HG03378 (cell line): ENCODE measurements around the gene CERS4.
"Not testable (repeated sequence)": the region's sequence is repeated elsewhere in the genome, so short reads cannot be mapped to it uniquely, and the experiment has no call there.

ENCODE experiments used
- ATAC-seq: cut with Tn5 transposase; IDR thresholded peaks from one replicate; pipeline ENCODE4 v1.9.1; 2021; ENCODE audit warnings: mild to moderate bottlenecking, moderate library complexity; ENCODE audit not compliant: unreplicated experiment

CERS4 gene, protein sequence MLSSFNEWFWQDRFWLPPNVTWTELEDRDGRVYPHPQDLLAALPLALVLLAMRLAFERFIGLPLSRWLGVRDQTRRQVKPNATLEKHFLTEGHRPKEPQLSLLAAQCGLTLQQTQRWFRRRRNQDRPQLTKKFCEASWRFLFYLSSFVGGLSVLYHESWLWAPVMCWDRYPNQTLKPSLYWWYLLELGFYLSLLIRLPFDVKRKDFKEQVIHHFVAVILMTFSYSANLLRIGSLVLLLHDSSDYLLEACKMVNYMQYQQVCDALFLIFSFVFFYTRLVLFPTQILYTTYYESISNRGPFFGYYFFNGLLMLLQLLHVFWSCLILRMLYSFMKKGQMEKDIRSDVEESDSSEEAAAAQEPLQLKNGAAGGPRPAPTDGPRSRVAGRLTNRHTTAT

DNA sequence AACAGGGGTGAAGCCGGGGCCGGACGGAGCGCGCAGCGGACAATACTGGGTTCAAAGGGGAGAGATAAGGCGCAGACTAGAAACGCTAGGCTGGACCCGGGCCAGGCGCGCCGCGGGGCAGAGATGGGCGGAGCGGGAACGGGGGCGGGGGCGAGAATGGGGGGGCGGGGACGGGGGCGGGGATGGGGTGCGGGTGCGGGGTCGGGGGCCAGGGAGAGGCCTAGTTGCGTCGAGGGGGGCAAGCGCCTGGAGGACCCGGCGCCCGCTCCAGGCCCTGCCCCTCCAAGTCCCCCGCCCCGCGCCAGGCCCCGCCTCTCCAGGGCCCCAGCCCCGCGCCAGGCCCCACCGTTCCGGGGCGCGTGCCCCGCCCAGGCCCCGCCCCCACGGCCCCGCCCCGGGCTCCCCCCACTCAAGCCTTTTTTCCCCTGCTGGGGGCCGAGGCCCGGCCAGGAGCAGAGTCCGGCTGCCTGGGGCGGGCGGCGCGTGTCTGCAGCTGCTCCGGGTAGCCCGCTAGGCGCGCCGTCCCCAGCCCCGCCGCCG lies at the start of gene CERS4:
CERS4 (plus strand) TSS at position 449 of the 540 bp plus-strand sequence. CDS start 41,707 bp downstream, outside the sequence.
- no peak for ATAC-seq

DNA sequence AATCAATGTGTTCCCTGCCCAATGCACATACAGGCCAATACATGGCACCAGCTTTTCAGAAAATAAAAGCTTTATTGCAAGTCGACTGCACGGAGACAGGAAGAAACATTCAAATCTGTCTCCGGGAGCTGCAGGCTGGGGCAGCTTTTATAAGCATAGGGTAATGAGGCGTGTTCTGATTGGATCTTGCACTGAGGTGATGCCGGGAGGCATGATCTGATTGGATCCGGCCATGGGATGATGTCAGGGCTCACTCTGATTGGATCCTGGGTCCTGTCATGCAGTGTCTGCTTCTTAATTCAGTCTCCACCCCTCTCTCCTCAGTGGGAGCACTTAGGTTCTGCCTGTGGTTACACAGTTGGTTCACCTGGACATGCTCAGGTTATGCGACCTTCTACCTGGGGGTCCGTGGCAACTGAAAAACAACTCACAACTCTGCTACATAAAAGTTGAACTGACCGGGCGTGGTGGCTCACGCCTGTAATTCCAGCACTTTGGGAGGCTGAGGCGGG lies 48.0 kb upstream of the CERS4 start:
- ATAC-seq, result no peak

DNA sequence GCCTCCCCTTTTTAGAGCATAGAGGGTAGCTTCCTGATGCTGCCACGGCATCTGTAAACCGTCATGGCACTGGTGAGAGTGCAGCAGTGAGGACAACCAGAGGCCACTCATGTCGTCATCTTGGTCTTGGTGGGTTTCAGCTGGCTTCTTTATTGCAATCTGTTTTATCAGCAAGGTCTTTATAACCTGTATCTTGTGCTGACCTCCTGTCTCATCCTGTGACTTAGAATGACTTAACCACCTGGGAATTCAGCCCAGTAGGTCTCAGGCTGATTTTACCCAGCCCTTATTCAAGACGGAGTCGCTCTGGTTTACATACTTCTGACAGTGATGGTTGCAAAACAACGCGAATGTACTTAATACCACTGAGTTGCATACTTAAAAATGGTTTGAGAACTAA lies 45.4 kb upstream of the CERS4 start:
- no peak for ATAC-seq

DNA sequence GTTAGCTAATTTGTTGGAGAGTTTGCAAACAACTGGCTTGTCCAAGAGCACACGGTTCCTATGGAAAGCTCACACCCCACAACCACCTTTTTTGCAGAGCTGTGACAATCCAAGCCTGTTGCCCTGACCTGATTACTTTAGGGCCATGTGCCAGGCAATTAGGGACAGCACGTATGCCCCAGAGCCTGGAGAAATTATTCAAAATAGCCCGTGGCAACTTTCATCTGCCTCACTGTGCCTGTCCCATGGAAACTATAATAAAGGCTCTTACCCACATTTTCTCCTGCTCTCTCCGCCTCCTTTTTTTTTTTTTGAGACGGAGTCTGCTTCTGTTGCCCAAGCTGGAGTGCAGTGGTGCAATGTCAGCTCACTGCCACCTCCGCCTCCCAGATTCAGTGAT lies 41.2 kb upstream of the CERS4 start:
- ATAC-seq, result no peak

DNA sequence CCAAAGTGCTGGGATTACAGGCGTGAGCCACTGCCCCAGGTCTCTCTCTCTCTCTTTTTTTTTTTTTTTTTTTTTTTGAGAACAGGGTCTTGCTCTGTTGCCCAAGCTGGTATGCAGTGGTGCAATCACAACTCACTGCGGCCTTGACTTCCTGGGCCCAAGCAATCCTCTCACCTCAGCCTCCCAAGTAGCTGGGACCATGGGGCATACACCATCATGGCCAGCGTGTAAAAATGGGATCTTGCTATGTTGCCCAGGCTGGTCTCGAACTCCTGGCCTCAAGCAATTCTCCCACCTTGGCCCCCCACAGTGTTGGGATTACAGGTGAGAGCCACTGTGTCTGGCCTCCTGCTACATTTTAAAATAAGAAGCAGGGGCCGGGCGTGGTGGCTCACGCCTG lies 40.6 kb upstream of the CERS4 start:
- ATAC-seq, result no peak

DNA sequence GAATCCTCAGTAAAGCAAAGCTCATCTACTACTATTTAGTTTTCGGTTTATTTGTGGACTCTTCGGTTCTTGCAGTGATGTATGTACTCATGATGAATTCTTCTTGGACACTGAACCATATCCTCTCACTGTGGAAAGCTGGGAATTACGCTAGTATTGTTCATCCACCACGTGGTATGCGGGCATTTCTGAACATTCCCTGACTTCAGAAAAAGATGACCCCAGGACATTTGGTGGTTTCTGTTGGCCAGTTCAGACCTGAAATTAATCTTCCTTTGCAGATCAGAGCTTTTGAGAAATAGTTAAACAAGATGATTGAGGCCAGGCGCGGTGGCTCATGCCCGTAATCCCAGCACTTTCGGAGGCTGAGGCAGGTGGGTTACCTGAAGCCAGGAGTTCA lies 34.5 kb upstream of the CERS4 start:
- no peak for ATAC-seq

DNA sequence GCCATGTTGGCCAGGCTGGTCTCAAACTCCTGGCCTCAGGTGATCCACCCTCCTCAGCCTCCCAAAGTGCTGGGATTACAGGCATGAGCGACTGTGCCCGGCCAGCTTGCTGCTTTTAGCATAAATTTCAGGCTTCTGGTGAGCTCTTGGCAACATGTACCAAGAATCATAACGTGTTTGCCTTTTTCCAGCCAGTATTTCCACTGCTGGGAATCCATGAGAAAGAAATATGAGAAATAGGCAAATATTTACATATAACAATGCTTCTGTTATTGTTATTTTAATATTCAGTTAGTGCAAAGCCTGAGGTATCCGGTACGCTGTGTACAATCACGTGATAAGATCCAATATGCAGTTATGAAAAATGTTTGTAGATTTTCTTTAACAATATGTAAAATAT lies 29.2 kb upstream of the CERS4 start:
- no peak for ATAC-seq

DNA sequence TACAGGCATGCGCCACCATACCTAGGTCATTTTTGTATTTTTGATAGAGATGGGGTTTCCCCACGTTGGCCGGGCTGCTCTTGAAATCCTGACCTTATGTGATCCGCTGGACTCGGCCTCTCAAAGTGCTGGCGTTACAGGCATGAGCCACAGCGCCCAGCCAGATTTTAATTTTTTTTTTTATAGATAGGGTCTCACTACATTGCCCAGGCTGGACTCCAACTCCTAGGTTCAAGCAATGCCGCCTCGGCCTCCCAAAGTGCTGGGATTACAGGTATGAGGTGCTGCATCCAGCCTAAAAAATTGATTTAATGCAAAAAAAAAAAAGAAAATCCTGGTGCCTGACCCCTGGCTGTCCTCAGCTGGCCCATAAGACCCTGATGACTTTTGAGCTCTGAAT lies 24.9 kb upstream of the CERS4 start:
- ATAC-seq, result no peak

DNA sequence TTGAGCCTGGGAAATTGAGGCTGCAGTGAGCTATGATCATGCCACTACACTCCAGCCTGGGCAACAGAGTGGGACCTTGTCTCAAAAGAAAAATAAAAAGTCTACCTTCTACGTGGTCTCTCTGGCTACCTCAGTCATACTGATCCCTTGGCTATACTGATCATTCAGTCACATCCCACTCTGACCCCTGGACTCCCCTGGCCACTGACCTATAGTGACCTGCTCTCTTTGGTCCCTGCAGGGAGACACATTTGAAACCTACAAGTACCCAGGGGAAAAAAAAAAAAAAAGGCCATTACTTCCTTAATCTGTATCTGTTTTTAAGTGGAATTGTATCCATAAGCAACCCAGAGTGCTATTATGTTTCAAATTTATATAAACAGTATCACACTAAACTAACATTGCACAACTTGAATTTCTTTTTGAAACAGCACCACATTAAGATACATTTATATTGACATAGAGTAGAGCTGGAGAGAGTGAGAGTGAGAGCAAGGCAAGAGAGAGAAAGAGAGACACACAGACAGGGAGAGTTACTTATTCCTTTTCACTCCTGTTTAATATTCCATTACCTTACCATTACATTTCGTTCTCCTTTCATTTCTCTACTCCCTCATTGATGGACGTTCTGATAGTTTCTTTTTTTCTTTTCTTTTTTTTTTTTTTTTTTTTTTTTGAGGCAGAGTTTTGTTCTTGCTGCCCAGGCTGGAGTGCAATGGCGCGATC lies 23.7 kb upstream of the CERS4 start:
- no peak for ATAC-seq

DNA sequence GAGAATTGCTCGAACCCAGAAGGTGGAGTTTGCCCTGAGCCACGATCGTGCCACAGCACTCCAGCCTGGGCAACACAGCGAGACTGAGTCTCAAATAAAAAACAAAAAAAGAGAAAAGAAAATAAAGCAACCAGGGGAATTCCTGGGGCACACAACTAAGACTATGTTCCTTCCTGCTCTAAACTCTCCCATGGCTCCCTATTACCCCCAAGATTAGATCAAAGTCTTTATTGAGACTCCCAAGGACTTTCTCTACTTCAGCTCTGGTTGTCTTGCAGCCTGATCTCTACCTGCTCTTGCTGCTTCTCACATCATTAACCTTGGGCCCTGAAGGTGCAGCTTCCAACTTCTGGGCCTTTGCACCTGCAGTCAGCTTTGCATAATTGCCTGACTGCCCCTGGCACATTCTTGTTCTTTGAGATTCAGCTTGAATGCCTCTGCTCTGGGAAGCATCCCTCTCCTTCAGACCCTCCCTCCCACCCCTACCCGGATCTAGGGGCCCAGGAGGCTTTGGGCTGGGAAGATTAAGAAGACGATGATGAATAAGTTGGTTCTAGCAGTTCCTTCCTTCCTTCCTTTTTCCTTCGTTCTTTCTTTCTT lies 16.8 kb upstream of the CERS4 start:
- ATAC-seq, result no peak

DNA sequence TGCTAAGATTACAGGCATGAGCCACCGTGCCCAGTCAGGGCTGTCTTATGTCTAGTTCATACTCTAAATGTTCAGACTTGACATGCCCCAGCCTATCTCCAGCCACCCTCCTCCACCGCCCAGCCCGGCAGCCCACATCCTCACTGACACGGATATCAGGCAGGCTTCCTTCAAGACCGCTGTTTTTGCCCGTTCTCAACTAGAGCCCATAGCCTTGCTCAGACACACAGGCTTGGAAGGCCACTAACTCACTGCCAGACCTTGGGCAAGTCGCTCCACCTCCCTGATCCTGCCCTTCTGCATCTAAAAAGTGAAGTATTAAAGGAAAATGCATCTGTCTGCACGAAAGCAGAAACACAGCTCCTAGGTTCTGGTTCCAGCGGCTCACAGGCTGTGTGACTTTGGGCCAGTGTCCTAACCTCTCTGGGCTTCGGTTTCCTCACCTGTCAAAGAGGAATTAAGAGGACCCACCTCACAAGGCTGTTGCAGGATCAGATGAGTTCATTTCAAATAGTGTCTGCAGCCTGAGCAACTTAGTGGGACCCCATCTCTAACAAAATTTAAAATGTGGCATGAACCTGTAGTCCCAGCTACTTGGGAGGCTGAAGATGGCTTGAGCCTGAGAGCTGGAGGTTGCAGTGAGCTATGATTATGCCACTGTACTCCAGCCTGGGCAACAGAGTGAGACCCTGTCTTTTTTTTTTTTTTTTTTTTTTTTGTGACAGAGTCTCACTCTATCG lies 14.5 kb upstream of the CERS4 start:
- no peak for ATAC-seq

DNA sequence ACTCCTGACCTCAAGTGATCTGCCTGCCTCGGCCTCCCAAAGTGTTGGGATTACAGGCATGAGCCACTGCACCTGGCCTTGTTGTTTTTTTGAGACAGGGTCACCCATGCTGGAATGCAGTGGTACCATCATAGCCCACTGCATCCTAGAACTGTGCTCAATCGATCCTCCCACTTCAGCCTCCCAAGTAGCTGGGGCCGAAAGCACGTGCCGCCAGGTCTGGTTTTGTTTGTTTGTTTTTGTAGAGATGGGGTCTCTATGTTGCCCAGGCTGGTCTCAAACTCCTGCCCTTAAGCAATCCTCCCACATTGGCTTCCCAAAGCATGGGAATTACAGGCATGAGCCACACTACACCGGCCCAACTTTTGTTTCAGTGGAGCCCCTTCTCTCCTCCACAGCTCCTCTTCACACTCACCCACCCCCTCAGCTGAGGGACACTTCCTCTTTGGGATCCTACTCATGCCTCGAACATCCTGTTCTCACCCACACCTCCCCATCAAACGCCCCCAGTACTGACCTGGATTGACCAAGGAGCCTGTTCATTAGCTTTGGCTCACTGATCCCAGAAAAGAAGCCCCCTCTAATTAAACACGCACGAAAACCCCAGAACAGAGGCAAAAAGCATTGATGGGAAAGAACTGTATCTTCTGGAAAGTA lies 12.8 kb upstream of the CERS4 start:
- ATAC-seq, result no peak

DNA sequence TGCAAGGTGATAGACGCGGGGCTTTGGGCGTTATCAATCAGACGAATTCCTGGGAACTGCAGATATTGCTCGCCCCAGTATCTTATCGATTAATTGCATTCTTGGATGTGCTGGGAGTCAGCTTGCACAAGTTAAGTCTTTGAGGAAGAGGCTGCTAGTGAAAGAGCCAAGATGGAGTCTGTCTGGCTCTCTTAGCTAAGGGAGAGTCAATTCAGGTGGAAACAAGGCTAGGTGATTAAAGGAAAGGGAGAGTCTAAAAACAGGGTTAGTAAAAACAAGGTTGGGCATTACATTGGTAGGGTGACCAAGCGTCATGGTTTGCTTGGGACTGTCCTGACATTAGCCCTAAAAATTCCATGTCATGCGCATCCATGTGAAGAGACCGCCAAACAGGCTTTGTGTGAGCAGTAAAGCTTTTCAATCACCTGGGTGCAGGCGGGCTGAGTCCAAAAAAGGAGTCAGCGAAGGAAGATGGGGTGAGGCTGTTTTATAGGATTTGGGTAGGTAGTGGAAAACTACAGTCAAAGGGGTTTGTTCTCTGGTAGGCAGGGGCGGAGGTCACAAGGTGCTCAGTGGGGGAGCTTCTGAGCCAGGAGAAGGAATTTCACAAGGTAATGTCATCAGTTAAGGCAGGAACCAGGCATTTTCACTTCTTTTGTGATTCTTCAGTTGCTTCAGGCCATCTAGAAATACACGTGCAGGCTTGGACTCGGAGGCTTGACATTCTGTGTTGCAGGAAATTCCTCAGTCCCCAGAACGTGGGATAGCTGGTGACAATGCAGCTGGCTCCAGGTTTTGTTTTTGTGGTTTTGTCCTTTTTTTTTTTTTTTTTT lies 5.7 kb upstream of the CERS4 start:
- ATAC-seq, result not testable (repeated sequence)

DNA sequence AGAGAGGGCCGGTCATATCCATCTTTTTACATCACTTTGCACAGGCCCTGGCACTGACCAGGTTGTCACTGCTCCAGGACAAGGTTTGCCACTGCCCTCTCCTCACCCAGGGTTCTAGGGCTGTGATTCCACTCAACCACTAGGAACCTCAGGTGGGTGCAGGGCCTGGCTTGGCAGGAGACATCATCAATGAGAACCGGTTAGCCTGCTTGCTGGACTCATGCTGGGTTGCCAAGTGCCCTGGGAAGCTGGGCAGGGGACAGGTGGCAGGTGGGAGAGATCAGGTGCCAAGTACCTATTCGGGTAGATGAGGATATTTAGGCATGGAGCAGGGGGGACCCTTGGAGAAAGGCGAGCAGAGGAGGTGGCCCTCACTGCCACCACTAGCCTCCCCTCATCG lies 4.2 kb upstream of the CERS4 start:
- ATAC-seq, result no peak

DNA sequence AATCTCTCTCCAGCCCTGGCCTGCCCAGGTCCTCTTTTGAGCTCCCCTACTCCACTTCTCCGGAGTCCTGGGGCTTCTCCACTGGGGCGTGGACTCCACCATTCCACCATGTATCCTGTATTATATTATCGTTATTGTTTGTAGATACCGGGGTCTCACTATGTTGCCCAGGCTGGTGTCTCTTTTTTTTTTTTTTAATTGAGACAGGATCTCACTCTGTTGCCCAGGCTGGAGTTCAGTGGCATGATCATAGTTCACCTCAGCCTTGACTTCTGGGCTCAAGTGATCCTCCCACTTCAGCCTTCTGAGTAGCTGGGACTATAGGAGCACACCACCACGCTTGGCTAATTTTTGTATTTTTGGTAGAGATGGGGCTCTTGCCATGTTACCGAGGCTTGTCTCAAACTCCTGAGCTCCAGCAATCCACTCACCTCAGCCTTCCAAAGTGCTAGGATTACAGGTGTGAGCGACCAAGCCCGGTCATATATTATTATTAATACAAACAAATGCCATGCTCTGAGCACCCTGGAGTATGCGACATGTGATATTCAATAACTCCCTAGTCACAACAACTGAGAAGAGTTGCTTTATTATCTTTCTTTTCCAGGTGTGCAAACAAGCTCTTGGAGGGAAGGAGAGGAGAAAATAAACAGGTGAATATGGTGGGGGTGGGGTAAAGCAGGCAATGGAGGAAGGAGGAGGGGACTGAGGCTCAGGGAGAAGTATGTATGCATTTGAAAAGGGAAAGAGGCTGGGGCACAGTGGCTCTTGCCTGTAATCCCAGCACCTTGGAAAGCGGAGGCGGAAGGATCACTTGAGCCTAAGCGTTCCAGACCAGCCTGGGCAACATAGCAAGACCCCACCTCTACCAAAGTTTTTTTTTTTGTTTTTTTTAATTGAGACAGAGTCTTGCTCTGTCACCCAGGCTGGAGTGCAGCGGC lies 2.8 kb upstream of the CERS4 start:
- ATAC-seq, result no peak

DNA sequence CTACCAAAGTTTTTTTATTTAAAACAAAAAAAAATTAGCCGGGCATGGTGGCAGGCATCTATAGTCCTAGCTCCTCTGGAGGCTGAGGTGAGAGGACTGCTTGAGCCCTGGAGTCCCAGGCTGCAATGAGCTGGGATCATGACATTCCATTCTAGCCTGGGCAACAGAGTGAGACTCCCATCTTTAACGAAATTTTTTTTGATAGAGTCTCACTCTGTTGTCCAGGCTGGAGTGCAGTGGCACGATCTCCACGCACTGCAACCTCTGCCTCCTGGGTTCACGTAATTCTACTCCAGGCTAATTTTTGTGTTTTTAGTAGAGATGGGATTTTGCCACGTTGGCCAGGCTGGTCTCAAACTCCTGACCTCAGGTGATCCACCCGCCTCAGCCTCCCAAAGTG lies 1.8 kb upstream of the CERS4 start:
- not testable (repeated sequence) for ATAC-seq

DNA sequence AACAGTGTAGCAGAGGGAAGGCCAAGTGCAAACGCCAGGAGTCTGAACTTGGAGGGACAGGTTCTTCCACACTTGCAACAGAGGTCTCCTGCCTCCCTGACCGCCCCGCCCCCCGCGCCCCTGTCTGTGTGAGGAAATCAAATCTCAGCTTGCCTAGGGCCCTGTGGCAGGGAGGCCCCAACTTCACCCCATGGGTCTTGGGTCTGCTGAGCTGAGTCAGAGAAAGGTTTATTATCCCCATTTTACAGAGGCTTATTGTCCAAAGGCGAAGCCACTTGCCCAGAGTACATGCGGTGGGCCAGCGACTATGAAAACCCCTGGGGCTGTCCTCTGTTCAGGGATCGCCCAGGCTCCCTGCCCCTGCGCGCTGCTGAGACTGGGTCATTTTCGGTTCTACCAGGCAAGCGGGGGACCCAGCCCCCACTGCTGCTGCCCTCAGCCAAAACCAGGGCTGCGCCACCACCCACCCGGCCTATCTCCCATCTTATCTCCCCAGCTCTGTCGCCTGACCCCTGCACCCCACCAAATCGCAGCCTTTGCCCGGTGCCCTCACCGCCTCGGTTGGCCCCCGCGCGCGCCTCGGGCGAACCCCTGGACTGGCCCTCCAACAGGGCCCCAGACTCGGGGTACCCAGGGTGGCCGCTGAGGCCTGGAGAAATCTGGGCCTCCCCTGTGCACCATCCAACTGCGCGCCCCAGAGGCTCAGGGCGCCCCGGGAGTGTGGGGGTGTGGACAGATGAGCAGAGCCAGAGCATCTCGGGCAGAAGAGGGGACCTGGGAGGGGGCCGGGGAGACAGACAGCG lies 850 bp upstream of the CERS4 start:
- ATAC-seq, result no peak
